Stimulated activated CD4-positive, alpha-beta T cell treated with anti-CD3 and anti-CD28 coated beads, TNF-alpha, amount 100 ng/mL, for 1 hour (primary cell): ENCODE measurements around the gene NSUN6.

Experiments
- DNase-seq, 3 donors: peaks; one replicate each; pipeline ENCODE4 v3.0.0-alpha.2; 2020; ENCODE audit warnings: low read depth in 3 of 3, low spot score in 1 of 3

NSUN6 gene

GRCh38 chr10:18504161-18504560, 147.2 kb downstream of the NSUN6 start:
- DNase-seq: no peak

GRCh38 chr10:18501629-18502028, 149.8 kb downstream of the NSUN6 start:
- DNase-seq: no peak

- no peak for DNase-seq
These were observed 150.2 kb downstream of the NSUN6 start for GRCh38 chr10:18501198-18501597.

GRCh38 chr10:18500576-18500975, 150.8 kb downstream of the NSUN6 start:
- DNase-seq: no peak

- no peak for DNase-seq
These were observed 152.4 kb downstream of the NSUN6 start for GRCh38 chr10:18498998-18499397.

GRCh38 chr10:18497806-18498369, 153.5 kb downstream of the NSUN6 start:
- no peak for DNase-seq
